Activated T-helper 1 cell treated with Interleukin-2 at 50 U/mL for 16 hours (primary cell): ENCODE data around the gene ADAMTSL1.

Source experiments
- DNase-seq: peaks from one replicate; pipeline ENCODE4 v3.0.0-alpha.2; 2020; ENCODE audit warnings: low read depth

The ADAMTSL1 gene

GRCh38 chr9:18606846-18607245, 132.9 kb downstream of the ADAMTSL1 start:
- no peak for DNase-seq

DNA sequence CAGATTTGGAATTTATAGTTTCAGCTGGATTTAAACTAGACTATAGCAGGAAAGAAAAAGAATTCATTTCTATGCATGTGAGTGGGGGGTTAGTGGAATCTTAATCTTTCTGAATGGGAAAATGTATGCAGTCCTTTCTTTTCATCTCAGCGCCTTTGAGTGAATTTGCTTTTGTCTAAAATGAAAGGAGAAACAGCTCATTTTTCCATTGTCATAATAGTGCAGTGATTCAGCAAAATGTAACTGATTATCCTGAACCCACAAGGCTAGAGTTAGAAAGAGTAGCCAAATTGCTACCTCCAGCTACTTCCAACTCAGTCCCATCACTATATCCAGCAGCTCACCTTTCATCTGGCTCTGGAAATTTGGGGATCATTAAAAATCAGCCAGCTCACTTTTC, 134.4 kb downstream of the ADAMTSL1 start:
- DNase-seq = no peak

DNA sequence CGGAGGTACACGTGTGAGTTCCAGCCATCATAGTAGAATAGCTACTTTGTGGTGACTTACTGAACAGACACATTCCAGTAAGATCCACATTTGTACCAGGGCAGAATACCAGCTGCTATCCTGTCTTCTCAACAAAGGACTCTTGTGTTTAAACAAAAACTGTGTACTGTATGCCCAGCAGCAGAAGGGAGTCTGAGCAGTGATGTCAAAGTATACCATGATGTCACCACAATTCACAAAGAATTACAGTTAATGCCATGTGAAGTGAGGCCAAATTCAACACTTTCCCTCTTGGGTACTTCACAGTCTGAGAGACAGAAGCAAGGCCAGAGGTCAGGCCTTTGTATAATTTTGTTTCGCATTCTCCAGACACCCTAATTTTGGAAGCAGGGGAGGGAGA, 137.0 kb downstream of the ADAMTSL1 start:
- no peak for DNase-seq

DNA sequence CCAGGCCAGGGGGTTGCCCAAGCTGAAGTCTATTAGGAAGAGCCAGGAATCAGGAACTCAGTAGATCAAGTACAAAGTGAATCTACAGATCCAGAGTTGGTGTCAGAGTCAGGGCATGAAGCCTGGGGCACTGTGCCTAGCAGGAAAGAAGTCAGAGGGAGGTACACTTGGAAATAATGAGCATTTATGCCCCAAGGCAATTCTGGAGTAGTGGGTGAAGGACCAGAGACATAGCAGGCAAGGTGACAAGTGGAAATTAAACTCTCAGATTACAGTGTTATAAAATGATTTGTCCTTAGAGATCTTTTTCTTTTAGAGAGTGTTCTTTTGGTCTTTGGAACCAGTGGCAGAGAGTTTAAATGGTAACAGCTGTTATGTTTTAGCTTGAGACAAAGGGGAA, 138.0 kb downstream of the ADAMTSL1 start:
- no peak for DNase-seq

DNA sequence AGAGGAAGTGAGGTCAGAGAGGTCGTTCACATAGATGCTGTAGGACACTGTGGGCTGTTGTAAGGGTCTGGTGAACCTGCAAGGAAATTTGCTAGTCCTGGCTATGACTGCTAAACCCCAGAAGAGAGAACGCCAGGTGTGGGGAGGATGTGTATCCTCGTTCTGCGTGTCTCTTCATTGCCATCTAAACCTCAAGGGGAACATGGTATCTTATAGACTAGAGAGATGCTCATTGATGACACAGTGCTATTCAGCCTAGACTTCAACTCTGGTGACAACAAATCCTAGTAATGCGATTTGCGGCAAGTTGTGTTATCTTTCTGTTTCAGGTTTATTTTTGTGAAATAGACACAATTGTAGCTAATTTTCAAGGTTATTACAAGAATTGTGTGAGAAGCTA, 140.2 kb downstream of the ADAMTSL1 start:
- DNase-seq = no peak

- DNase-seq = no peak
Observed at GRCh38 chr9:18614651-18615050, 140.7 kb downstream of the ADAMTSL1 start.

- no peak for DNase-seq
Observed at GRCh38 chr9:18616976-18617375, 143.0 kb downstream of the ADAMTSL1 start.

- no peak for DNase-seq
Observed at GRCh38 chr9:18617759-18618158, 143.8 kb downstream of the ADAMTSL1 start.

DNA sequence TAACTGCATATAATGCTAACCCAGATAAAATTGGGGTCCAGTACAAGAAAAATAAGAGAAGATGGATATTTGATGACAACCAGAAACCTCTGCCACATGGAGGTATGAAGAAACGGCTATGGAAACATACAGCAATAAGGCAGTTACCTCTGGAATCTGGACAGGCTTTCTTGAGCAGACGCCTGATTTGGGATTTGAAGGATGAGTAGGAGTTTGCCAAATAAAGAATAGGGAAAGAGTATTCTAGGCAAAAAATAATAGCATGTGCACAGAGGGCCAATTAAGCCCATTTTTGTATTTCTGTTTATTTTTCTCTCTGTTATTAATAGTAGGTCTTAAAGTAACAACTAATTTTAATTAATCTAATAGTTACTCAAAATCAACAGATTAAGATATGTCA, 144.9 kb downstream of the ADAMTSL1 start:
- DNase-seq = no peak

DNA sequence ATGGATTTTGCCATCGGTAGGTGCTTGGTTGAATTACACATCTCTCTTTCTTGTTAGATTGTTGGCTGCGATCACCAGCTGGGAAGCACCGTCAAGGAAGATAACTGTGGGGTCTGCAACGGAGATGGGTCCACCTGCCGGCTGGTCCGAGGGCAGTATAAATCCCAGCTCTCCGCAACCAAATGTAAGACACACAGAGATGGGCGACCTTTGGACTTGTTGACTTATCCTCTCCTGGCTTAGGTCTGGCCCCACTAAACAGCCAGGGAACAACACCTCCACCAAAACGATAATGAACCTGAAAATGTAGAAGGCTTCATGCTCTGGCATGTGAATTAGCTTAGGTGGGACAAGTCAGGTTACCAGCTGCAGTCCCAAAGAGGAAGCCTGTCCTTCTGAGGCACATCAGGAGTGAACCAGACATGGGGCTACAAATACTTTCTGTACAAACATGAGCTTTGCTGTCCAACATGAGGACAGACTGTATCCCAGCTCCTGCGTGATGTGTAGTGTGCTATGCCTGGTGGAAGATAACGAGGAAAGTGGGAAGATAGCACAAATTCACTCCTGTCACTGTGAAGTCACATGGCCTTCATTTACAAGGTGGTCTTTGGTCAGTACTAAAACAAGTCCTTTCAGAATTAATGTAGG, 148.4 kb downstream of the ADAMTSL1 start:
- DNase-seq = no peak

DNA sequence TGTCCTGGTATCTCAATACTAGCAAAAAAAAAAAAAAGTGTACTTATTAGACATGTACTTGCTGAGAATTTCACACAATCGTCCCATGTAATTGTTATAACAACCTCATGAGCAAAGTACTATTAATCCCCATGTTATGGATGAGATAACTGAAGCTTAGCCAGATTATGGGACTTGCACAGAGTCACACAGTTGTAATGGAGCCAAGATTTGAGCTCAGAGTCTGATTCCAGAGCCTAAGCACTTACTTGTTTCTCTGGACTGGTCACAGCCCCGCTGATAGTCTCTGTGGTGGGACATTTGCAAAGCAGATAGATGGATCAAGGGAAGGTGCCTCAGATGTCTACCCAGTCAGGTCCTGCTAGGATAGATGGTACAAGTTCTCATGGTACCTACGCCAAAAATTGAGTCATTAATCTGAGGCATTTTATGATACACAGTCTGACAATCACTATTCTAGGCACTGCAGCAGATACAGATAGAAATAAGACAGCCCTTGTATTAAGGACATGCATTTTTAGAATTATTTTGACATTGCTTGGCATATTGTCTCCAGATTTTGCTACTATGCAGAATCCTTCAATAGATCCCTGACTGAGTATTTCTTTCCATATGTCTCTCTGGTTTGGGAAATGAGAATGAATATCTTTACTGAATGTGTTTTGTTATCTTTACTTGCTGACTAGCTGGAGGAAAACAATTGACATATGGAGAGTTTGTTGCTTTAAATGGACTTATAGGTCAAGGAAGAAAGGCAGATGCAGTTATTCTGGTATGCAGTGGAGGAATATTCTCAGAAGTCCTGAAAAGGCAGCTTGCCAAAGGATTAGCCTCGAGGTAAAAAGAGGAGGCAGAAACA, 149.5 kb downstream of the ADAMTSL1 start:
- DNase-seq = no peak

DNA sequence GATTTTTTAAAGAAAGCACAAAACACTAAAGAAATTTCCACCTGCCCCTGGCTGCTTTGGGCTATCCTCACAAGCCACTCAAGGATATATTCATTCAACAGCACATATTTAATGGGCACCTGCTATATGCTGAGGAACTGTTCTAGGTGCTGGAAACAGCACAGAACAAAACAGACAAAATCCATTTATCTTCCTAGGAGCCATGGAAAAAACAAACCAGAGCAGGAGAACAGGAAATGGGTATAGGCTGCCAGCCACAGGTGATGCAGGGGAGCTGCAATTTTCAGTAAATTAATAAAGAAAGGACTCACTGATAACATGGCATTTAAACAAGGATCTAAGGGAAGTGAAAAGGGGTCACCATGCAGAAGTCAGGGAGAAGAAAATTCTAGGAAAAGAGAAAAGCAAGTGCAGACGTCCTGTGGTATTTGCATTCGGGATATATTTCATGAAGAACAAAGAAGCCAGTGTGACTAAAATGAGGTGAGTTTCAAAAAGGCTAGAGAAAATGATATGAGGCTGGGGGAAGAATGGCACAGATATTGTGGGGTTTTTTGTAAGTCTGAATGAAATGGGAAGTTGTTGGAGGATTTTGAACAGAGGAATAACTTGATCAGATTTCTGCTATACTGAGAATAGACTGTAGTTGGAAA, 152.2 kb downstream of the ADAMTSL1 start:
- DNase-seq = no peak

GRCh38 chr9:18629136-18629535, 155.2 kb downstream of the ADAMTSL1 start:
- no peak for DNase-seq

- DNase-seq = no peak
Observed at GRCh38 chr9:18632632-18633403, 158.9 kb downstream of the ADAMTSL1 start.

GRCh38 chr9:18636781-18637180, 162.8 kb downstream of the ADAMTSL1 start:
- no peak for DNase-seq

GRCh38 chr9:18638371-18639249, 164.7 kb downstream of the ADAMTSL1 start:
- no peak for DNase-seq

DNA sequence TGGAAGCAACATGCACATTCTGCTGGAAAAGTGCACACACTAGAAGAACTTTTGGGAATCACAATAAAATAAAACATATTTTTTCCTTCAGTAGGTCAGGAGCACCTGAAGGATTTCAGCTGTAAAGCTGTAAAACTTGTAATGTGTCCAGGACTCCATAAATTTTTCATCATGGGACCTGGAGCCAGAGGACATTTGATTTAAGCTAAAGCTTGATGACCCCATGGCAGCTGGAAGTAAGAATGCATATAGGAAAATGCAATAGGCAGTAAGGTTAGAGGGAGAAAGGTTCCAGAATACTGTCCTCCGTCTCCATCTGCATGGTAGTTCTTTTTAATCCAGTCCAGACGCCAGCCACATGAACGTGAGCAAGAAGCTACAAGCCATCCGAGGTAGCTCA, 166.0 kb downstream of the ADAMTSL1 start:
- DNase-seq = no peak

DNA sequence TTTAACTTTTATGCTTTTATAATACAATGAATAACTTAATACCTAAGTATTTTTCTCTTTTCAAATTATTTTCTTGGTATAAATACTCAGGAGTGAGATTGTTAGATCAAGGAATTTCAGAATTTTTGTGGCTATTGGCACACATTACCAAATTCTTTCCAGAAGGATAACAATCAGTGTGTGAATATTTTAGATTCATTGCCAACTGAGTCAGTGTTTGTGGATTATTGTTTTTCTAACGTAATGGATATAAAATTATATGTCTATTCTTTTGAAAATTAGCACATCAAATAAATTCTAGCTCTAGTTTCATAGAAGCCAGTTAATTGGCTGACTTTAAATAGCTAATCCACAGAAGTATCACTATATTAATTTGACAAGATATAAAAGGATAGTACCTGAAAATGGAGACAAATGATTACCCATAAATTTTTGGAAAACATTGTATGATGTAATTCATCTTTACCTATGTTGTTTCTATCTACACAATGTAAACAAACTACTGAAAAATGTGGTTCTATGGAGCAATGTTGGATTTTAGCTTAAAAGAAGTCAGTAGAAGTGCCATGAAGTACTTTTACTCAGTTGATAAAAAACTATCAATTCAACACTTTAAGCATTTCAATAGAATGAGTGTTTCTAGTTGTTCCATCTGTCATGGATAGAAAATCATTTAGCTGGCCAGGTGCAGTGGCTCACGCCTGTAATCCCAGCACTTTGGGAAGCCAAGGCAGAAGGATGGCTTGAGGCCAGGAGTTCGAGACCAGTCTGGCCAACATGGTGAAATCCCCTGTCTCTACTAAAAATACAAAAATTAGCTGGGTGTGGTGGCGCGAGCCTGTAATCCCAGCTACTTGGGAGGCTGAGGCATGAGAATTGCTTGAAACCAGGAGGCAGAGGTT, 185.1 kb downstream of the ADAMTSL1 start:
- no peak for DNase-seq

DNA sequence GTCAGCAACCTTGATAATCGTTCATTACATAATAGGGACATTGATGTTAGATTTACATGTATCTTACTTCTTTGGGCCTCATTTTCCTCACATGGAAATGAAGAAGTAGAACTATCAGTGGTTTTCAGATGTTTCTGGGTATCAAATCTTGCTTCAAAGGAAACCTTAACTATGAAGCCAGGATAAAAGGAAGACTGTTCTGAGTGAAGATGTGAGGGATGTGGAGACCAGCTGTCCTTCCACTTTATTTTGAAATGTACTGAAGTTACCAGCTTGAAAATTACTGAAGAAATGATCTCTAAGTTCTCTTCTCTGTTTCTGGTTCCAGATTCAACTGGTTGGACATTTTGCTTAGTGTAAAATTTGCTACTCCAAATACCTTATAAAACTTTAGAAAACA, 186.0 kb downstream of the ADAMTSL1 start:
- DNase-seq = no peak

GRCh38 chr9:18662320-18662719, 188.4 kb downstream of the ADAMTSL1 start:
- DNase-seq = no peak
